Measurements from ENCODE around the gene ETHE1.

ETHE1 gene

GRCh38 chr19:43468354-43469159 is 58.4 kb downstream of the ETHE1 start:
- no peak for TF ChIP-seq ZFP30 (CRISPR knock-in tag; IDR thresholded peaks at IDR 0.05)

GRCh38 chr19:43467730-43468129 is 59.3 kb downstream of the ETHE1 start:
- ATAC-seq: no peak
- TF ChIP-seq ZNF8 (CRISPR knock-in tag; IDR thresholded peaks at IDR 0.05): no peak
- TF ChIP-seq POU6F1 (CRISPR knock-in tag; IDR thresholded peaks at IDR 0.05; ENCODE audit: borderline replicate concordance, low read depth): no peak
- no peak for TF ChIP-seq ZFP30 (CRISPR knock-in tag; IDR thresholded peaks at IDR 0.05)
- TF ChIP-seq ZFP3 (CRISPR knock-in tag; IDR thresholded peaks at IDR 0.05): no peak
- no peak for TF ChIP-seq ARNTL (CRISPR knock-in tag; IDR thresholded peaks at IDR 0.05; ENCODE audit: borderline replicate concordance, low read depth)
- TF ChIP-seq CSRNP3 (CRISPR knock-in tag; IDR thresholded peaks at IDR 0.05): no peak
- TF ChIP-seq TCF4 (CRISPR knock-in tag; IDR thresholded peaks at IDR 0.05; ENCODE audit: borderline replicate concordance): no peak
- no peak for TF ChIP-seq TSHZ2 (CRISPR knock-in tag; IDR thresholded peaks at IDR 0.05)
- TF ChIP-seq CSDC2 (CRISPR knock-in tag; IDR thresholded peaks at IDR 0.05): no peak
- TF ChIP-seq ISL1 (CRISPR knock-in tag; IDR thresholded peaks at IDR 0.05): no peak
- TF ChIP-seq ESRRG (CRISPR knock-in tag; IDR thresholded peaks at IDR 0.05): no peak
- no peak for TF ChIP-seq PATZ1 (CRISPR knock-in tag; IDR thresholded peaks at IDR 0.05; ENCODE audit: borderline replicate concordance)
- TF ChIP-seq RARB (CRISPR knock-in tag; IDR thresholded peaks at IDR 0.05): no peak
- TF ChIP-seq PPARA (CRISPR knock-in tag; IDR thresholded peaks at IDR 0.05; ENCODE audit: borderline replicate concordance): no peak
- no peak for TF ChIP-seq GLIS3 (CRISPR knock-in tag; IDR thresholded peaks at IDR 0.05)
- no peak for TF ChIP-seq ZNF565 (CRISPR knock-in tag; conservative IDR thresholded peaks at IDR 0.05; ENCODE audit: low read depth)
- no peak for TF ChIP-seq TOX (CRISPR knock-in tag; IDR thresholded peaks at IDR 0.05; ENCODE audit: borderline replicate concordance)
- no peak for TF ChIP-seq OSR1 (CRISPR knock-in tag; IDR thresholded peaks at IDR 0.05)
- no peak for TF ChIP-seq BACH2 (CRISPR knock-in tag; IDR thresholded peaks at IDR 0.05; ENCODE audit: borderline replicate concordance)

More at GRCh38 chr19:43468354-43469159, 58.4 kb downstream of the ETHE1 start:
- ATAC-seq: no peak

- ATAC-seq: no peak
- TF ChIP-seq BACH2 (CRISPR knock-in tag; IDR thresholded peaks at IDR 0.05; ENCODE audit: borderline replicate concordance): no peak
- no peak for TF ChIP-seq ARNTL (CRISPR knock-in tag; IDR thresholded peaks at IDR 0.05; ENCODE audit: borderline replicate concordance, low read depth)
- no peak for TF ChIP-seq ESRRG (CRISPR knock-in tag; IDR thresholded peaks at IDR 0.05)
- no peak for TF ChIP-seq POU6F1 (CRISPR knock-in tag; IDR thresholded peaks at IDR 0.05; ENCODE audit: borderline replicate concordance, low read depth)
- no peak for TF ChIP-seq PPARA (CRISPR knock-in tag; IDR thresholded peaks at IDR 0.05; ENCODE audit: borderline replicate concordance)
- no peak for TF ChIP-seq ZFP30 (CRISPR knock-in tag; IDR thresholded peaks at IDR 0.05)
- no peak for TF ChIP-seq ZNF8 (CRISPR knock-in tag; IDR thresholded peaks at IDR 0.05)
- TF ChIP-seq ZC3H10 (CRISPR knock-in tag; IDR thresholded peaks at IDR 0.05): no peak
- no peak for TF ChIP-seq TCF4 (CRISPR knock-in tag; IDR thresholded peaks at IDR 0.05; ENCODE audit: borderline replicate concordance)
- no peak for TF ChIP-seq CREB5 (CRISPR knock-in tag; IDR thresholded peaks at IDR 0.05; ENCODE audit: low read depth)
- TF ChIP-seq TOX (CRISPR knock-in tag; IDR thresholded peaks at IDR 0.05; ENCODE audit: borderline replicate concordance): no peak
Observed at GRCh38 chr19:43467276-43467675, 59.7 kb downstream of the ETHE1 start.

All from SK-N-SH treated with all-trans-retinoic acid at 6 μM for 48 hours (cell line).